Measurements from ENCODE around the gene NTN4.

- TF ChIP-seq CTCF (IDR thresholded peaks at IDR 0.05), result no peak
- TF ChIP-seq POLR2AphosphoS5 (IDR thresholded peaks at IDR 0.05), result no peak
Measured at GRCh38 chr12:95671265-95671664, 119.3 kb downstream of the NTN4 start.
